ENCODE results near the gene DCN.

Gene DCN

GRCh38 chr12:91173124-91173523 lies 9.5 kb downstream of the DCN start:
- TF ChIP-seq SIN3A (IDR thresholded peaks at IDR 0.05; ENCODE audit: borderline replicate concordance, insufficient read depth, low read length) (no peak), TAF1 (IDR thresholded peaks at IDR 0.05; ENCODE audit: borderline replicate concordance, insufficient read depth, low read length) (no peak), FOXP2 (optimal IDR thresholded peaks at IDR 0.05; ENCODE audit: borderline replicate concordance, extremely low read depth, extremely low read length, insufficient read depth) (no peak), POLR2AphosphoS5 (IDR thresholded peaks at IDR 0.05; ENCODE audit: low read depth, low read length) (no peak)

DNA sequence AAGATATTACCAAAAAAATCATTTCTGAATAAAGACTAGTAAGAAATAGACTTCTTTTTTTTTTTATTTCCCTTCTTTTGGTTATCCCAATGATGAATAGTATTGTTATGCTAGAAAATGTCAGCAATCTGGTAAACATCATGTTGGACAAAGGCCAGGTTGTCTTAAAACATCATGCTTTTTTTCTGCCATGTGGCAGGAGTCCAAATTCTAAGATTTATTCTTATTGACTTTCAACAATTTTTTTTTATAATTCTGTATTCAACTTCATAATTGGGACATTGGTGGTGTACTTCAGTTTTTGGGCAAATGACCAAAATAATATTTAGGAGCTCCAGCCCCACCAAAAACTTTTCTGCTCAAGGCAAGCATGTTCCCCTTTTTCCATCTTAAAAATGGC lies 10.5 kb downstream of the DCN start:
- no peak for TF ChIP-seq POLR2AphosphoS5 (IDR thresholded peaks at IDR 0.05; ENCODE audit: low read depth, low read length)
- TF ChIP-seq FOXP2 (optimal IDR thresholded peaks at IDR 0.05; ENCODE audit: borderline replicate concordance, extremely low read depth, extremely low read length, insufficient read depth) = no peak
- TF ChIP-seq, protein P1, sequence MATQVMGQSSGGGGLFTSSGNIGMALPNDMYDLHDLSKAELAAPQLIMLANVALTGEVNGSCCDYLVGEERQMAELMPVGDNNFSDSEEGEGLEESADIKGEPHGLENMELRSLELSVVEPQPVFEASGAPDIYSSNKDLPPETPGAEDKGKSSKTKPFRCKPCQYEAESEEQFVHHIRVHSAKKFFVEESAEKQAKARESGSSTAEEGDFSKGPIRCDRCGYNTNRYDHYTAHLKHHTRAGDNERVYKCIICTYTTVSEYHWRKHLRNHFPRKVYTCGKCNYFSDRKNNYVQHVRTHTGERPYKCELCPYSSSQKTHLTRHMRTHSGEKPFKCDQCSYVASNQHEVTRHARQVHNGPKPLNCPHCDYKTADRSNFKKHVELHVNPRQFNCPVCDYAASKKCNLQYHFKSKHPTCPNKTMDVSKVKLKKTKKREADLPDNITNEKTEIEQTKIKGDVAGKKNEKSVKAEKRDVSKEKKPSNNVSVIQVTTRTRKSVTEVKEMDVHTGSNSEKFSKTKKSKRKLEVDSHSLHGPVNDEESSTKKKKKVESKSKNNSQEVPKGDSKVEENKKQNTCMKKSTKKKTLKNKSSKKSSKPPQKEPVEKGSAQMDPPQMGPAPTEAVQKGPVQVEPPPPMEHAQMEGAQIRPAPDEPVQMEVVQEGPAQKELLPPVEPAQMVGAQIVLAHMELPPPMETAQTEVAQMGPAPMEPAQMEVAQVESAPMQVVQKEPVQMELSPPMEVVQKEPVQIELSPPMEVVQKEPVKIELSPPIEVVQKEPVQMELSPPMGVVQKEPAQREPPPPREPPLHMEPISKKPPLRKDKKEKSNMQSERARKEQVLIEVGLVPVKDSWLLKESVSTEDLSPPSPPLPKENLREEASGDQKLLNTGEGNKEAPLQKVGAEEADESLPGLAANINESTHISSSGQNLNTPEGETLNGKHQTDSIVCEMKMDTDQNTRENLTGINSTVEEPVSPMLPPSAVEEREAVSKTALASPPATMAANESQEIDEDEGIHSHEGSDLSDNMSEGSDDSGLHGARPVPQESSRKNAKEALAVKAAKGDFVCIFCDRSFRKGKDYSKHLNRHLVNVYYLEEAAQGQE (IDR thresholded peaks at IDR 0.05; ENCODE audit: insufficient read depth in 1 of 2, low read depth in 2 of 2, low read length in 2 of 2) = no peak
- no peak for TF ChIP-seq SIN3A (IDR thresholded peaks at IDR 0.05; ENCODE audit: borderline replicate concordance, insufficient read depth, low read length)
- TF ChIP-seq TAF1 (IDR thresholded peaks at IDR 0.05; ENCODE audit: borderline replicate concordance, insufficient read depth, low read length) = no peak

GRCh38 chr12:91171476-91171875 lies 11.1 kb downstream of the DCN start:
- TF ChIP-seq POLR2AphosphoS5 (IDR thresholded peaks at IDR 0.05; ENCODE audit: low read depth, low read length) (no peak), SIN3A (IDR thresholded peaks at IDR 0.05; ENCODE audit: borderline replicate concordance, insufficient read depth, low read length) (no peak), FOXP2 (optimal IDR thresholded peaks at IDR 0.05; ENCODE audit: borderline replicate concordance, extremely low read depth, extremely low read length, insufficient read depth) (no peak), TAF1 (IDR thresholded peaks at IDR 0.05; ENCODE audit: borderline replicate concordance, insufficient read depth, low read length) (no peak)
- TF ChIP-seq, protein P1 (IDR thresholded peaks at IDR 0.05; ENCODE audit: insufficient read depth in 1 of 2, low read depth in 2 of 2, low read length in 2 of 2) = no peak

GRCh38 chr12:91163116-91163515 lies 19.5 kb downstream of the DCN start:
- TF ChIP-seq SIN3A (IDR thresholded peaks at IDR 0.05; ENCODE audit: borderline replicate concordance, insufficient read depth, low read length) = no peak
- no peak for TF ChIP-seq FOXP2 (optimal IDR thresholded peaks at IDR 0.05; ENCODE audit: borderline replicate concordance, extremely low read depth, extremely low read length, insufficient read depth)

DNA sequence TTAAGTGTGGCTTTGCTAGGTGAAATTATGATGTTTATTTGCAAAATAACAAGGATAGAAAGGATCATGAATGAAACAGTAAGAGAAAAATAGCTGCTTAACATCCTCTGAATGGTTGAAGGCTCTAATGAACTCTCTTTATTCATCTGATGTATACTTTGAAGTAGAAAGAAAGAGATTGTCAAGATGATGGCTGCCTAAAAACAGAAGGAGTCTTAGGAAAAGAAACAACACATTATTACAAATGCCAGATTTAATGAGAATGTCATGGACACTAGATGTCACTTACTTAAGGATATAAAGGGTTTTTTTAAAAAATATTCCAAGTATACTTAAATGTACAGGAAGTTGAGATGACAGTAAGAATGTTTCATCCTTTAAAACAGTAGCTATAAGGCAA lies 21.6 kb downstream of the DCN start:
- TF ChIP-seq POLR2AphosphoS5 (IDR thresholded peaks at IDR 0.05; ENCODE audit: low read depth, low read length) = no peak
- TF ChIP-seq SIN3A (IDR thresholded peaks at IDR 0.05; ENCODE audit: borderline replicate concordance, insufficient read depth, low read length) = no peak
- no peak for TF ChIP-seq TAF1 (IDR thresholded peaks at IDR 0.05; ENCODE audit: borderline replicate concordance, insufficient read depth, low read length)
- TF ChIP-seq, protein P1 (IDR thresholded peaks at IDR 0.05; ENCODE audit: insufficient read depth in 1 of 2, low read depth in 2 of 2, low read length in 2 of 2) = no peak
- no peak for TF ChIP-seq FOXP2 (optimal IDR thresholded peaks at IDR 0.05; ENCODE audit: borderline replicate concordance, extremely low read depth, extremely low read length, insufficient read depth)

DNA sequence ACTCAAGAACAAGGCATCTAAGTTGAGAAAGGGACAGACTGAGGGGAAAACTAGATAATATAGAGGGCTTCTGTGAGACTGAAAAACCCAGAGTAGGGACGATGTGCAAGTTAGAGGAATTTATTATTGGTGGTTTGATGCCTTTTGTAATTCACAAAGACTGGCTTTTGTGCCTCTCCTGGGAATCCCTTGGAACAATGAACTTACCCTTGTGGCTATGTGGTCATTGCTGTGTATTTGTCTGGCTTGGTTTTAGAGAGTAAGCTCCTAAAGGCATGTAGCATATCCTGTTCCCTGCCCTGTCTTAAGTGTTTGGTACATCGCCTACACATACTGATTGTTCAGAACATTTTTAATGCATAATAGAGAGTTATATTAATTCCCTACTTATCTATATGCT lies 26.6 kb downstream of the DCN start:
- TF ChIP-seq FOXP2 (optimal IDR thresholded peaks at IDR 0.05; ENCODE audit: borderline replicate concordance, extremely low read depth, extremely low read length, insufficient read depth) = no peak
- no peak for TF ChIP-seq SIN3A (IDR thresholded peaks at IDR 0.05; ENCODE audit: borderline replicate concordance, insufficient read depth, low read length)
- TF ChIP-seq, protein P1 (IDR thresholded peaks at IDR 0.05; ENCODE audit: insufficient read depth in 1 of 2, low read depth in 2 of 2, low read length in 2 of 2) = no peak
- TF ChIP-seq TAF1 (IDR thresholded peaks at IDR 0.05; ENCODE audit: borderline replicate concordance, insufficient read depth, low read length) = no peak
- TF ChIP-seq POLR2AphosphoS5 (IDR thresholded peaks at IDR 0.05; ENCODE audit: low read depth, low read length) = no peak
